ENCODE data around the gene PRRC1. TPM values are rescaled to one million over a fixed set of nuclear protein-coding genes. Genes with fewer than 3 reads are reported as not detected.

The PRRC1 gene
- total RNA-seq, 1 experiment from 2014 or later = 52.3 TPM

DNA sequence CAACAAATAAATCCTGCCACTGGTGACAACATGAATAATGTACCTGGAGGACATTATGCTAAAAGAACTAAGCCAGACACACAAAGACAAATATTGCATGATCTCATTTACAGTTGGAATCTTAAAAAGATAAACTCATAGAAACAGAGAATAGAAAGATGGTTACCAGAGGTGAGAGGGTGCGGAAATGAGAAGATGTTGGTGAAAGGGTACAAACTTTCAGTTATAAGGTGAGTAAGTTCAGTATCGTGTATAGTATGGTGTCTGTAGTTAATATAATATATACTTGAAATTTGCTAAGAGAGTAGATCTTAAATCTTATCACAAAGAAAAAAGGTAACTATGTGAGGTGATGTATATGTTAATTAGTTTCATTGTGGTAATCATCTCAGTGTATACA lies 63.3 kb downstream of the PRRC1 start:
- DNase-seq (ENCODE audit: low read depth) = no peak

GRCh38 chr5:127581450-127581849 lies 64.0 kb downstream of the PRRC1 start:
- no peak for DNase-seq (ENCODE audit: low read depth)

DNA sequence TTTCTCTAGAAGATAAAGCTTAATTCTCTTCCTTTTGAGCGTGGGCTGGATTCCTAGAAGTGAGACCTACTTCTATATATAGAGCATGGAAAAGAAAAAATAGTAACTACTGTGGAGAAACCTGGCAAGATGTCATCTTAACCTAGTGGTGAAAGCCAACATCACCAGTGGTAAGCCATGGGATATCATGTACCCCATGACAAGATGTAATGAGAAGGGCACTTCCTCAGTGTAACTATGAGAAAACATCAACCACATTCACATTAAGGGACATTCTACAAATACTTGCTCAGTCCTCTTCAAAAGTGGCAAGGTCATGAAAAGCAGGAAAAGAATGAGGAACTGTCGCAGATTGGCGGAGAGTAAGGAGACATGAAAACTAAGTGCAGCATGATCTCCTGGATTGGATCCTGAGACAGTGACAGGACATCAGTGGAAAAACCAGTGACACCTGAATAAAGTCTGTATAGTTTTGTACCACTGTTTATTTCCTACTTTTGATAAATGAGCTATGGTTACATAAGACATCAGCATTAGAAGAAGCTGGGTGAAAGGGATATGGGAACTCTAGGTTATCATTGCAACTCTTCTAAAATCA lies 65.4 kb downstream of the PRRC1 start:
- DNase-seq (ENCODE audit: low read depth) = no peak

DNA sequence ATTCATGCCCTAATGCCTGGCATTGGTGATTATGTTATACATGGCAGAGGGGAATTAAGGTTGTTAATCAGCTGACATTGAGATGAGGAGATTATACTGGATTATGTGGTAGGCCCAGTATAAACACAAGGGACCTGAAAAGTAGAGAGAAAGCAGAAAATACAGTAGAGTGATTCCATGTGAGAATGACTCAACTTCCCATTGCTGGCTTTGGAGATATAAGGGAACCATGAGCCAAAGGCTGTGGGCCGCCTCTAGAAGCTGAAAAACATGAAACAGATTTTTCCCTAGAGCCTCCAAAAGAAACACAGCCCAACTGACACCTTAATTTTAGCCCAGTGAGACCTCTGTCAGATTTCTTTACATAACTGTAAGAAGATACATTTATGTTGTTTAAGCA lies 66.4 kb downstream of the PRRC1 start:
- no peak for DNase-seq (ENCODE audit: low read depth)

- no peak for DNase-seq (ENCODE audit: low read depth)
Observed at GRCh38 chr5:127585661-127586060, 68.2 kb downstream of the PRRC1 start.

- no peak for DNase-seq (ENCODE audit: low read depth)
Observed at GRCh38 chr5:127586066-127586770, 68.8 kb downstream of the PRRC1 start.

DNA sequence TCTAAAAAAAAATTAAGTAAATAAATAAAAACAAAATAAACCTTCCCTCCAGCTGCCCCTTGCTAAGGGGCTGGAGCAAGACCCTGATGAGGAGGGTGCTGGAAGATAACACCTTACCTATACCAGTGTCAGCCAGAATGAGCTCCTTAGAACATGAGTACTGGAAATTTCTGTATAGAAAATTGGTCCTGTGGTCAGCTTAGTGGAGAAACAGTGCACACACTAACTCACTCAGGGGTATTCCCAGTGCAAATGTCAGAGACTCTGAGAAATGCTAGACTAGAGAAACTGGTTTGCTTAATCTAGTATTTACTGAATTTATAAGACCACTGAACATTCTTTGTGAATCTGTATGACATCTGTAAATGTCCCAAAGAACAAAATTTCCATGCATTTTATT lies 69.4 kb downstream of the PRRC1 start:
- no peak for DNase-seq (ENCODE audit: low read depth)

- no peak for DNase-seq (ENCODE audit: low read depth)
Observed at GRCh38 chr5:127587246-127587917, 69.9 kb downstream of the PRRC1 start.

GRCh38 chr5:127588368-127588767 lies 70.9 kb downstream of the PRRC1 start:
- no peak for DNase-seq (ENCODE audit: low read depth)

DNA sequence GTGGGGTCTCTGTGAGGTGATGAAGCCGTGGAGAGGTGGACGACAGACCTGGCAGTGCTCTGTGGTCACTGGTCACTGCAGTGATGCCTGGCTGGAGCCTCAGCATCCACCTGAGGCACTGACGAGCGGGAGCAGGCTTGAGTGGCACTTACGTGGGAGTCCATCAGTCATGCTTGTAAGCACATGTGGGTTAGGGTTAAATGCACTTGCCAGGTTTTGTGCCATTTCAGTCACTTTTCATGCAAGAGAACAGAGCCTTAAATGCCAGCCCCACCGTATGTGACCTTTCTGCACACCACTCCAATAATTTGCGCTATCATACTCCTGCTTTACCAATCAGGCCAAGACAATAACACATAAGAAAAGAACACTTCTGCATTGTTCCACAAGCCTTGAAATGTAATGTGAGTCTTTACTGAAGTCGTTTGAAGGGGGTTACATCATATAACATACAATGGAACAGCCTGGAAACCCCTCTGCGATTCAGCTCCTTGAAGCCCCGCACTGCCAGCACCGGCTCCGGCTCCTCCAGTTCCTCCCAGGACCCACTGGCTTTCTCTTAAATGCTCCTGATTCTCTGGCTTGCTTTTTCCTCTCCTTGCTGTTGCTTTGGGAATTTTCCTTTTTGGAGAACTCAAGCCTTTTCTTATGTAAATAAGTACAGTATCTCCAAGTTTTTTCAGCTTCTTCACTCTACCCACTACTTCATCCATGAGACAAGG lies 72.0 kb downstream of the PRRC1 start:
- DNase-seq (ENCODE audit: low read depth) = no peak

DNA sequence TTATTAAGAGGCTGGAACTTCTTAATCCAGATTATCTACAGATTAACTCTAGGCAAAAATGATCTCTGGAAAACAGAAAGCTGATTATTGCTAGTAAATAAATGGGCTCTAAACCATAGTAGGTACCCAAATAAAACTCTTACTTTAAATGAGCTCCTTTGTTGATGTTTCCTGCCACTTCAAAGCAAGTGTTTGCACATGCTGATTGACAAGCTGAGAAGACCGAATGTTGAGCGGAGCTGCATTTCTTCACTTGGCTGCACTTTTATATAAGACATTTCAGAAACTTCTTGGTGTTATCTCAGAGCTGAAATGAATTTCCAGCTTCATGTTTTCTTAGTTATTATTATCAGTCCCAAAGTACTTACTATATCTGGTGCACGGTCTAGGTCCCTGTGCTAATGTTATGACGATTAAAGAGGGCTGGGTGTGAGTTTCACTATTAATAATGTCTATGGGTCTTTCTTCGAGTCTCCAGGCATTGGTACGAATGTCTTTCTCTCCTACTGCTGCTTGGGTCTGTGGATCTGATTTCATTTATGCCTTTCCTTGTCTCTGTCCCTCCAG lies 72.8 kb downstream of the PRRC1 start:
- no peak for DNase-seq (ENCODE audit: low read depth)

DNA sequence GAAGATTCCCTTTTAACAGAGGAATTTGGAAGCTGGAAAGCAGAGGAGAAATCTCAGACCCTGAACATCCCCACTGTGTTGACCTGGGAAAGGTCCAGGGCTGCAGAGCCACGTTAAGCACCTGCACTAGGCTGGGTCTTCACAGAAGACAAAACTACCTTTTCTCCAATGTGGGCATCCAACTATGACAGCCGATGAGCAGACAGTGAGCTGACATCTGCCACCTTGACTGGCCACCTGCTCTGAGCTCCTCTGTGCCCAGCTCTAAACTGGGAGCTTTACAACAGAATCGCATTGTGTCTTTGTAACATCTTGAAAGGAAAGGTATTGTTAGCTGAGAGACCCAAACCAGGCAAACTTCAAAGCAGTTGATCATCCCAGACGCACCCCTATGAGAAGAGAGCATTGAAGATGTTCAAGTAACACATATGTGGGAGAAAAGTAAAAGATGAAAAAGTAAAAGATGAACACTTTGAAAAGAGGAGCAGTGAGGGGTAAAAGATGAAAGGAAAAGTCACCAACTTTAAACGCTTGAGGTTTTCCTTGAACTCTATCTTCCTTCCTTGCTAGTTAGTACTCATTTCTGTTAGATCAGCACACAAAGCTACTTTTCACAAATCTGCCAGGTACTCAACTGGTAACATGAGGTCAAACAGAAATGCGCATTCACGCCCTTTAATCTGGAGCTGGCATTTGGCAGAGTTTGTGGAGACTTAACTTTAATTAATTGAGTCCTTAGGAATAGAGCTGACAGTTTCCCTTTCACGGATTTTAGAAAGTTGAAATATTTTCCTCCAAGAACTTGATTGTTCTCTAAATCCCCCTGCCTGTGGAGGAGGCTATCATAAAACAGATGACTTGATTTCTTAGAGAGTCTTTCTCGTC lies 78.3 kb downstream of the PRRC1 start:
- no peak for DNase-seq (ENCODE audit: low read depth)

GRCh38 chr5:127596501-127596900 lies 79.1 kb downstream of the PRRC1 start:
- no peak for DNase-seq (ENCODE audit: low read depth)

- DNase-seq (ENCODE audit: low read depth) = no peak
Observed at GRCh38 chr5:127599320-127599719, 81.9 kb downstream of the PRRC1 start.

GRCh38 chr5:127599847-127600246 lies 82.4 kb downstream of the PRRC1 start:
- DNase-seq (ENCODE audit: low read depth) = no peak

DNA sequence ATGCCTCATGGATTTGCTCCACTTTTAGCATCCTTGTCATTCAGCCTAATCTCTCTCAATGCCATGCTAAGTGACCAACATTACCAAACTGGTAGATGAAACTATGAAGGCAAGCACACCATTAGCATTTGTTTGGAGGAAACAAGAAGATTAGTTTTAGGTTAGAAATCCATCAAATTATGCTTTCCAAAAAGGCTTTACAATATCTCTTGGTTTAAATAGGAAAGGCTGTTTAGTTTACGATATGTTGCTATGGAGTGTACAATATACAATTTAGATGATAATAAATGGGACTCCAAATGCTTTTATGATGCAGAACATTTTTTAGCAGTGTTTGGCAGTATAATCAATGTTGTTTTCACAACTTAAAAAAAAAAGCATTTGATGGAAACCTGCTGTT lies 83.7 kb downstream of the PRRC1 start:
- no peak for DNase-seq (ENCODE audit: low read depth)

DNA sequence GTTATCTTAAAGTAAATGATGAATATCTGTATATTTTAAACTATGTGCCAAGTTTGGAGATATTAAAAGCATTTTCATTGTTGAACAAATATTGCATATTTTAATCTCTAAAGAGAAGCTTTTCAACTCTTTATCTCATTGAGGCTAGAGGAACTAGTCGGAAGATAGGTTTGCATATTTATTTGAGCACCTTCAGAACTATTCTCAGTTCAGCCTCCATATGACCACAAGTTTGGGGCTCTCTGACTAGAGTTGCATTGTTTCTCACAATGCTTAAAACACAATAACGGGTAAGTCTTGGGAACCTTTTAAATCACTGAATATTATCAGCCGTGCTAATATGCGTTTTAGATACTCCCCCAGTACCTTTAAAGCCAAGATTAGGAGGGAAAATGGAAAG lies 84.2 kb downstream of the PRRC1 start:
- no peak for DNase-seq (ENCODE audit: low read depth)

DNA sequence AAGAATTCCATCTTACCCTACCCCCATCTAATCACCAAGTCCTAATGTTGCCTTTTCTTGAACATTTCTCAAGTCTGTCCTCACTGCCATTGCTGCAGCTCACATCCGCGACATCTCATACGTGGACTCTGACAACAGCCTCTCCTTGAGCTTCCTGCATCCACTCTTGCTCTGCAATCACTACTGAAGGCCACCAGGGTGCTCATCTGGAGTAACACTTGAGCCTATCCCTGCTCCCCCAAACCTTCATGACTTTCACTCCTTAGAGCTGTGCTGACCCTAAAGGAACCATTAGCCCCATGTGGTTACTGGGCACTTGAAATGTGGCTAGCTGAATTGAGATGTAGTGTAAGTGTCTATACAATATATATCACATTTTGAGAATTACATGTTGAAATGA lies 85.0 kb downstream of the PRRC1 start:
- no peak for DNase-seq (ENCODE audit: low read depth)

DNA sequence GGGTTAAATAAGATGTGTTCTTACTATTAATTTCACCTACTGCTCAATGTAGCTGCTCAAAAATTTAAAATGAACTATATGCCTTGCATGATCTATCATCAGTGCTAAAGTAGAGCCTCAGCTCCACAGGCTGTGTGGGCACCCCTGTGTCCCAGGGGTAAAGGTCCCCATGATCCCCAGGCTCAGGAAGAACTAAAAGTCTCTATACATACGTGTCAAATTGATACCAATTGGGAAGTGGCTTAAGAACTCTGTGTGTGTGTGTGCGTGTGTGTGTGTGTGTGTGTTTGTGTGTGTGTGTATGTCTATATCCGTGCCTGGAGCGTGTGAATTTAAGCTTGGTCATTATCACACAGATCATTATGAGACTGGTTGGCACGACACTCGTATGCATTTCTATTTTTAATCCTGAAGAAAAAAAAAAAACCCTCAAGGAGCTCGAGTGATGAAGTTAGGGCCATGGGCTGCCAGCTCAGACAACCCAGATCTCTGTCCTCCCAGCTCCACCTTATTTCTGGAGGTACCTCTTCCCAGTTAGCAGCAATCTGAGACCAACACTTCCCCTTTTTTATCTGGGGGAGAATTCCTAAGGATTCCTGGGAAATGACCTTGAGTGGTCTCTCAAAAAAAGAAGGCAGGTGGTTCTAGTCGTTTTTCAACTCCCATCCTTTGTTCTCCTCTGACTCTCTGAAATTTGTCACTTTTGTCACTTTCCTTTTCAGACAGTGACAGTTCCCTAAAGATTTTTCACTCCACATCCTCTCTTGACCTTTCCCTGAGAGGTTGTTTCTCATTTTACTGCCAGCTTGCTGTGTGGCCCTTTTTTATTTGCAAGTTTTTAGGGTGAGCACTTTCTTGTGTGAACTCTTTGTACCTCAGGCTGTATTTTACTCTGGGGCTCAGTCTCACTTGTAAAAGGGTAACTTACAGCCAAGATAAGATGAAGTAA lies 85.7 kb downstream of the PRRC1 start:
- DNase-seq (ENCODE audit: low read depth) = no peak
